GM12878 (cell line): ENCODE measurements around the gene FOXA1.

Experiments
- EGR1 ChIP-seq, 2 experiments: IDR thresholded peaks; 1 replicate in 1 of 2; 2 replicates in 1 of 2; pipeline ENCODE4 v1.6.1; 2011 to 2012; ENCODE audit warnings: low read depth in 2 of 2, low read length in 2 of 2, borderline replicate concordance in 1 of 2, mild to moderate bottlenecking in 1 of 2, moderate library complexity in 1 of 2
- EP300 ChIP-seq, 2 experiments: fragments of 150-350 bp in 1 of 2; IDR thresholded peaks; 2 replicates each; pipeline ENCODE4 v1.6.1; 2011 to 2012; ENCODE audit warnings: low read depth in 2 of 2, low read length in 2 of 2, borderline replicate concordance in 1 of 2, improper control_type of control experiment in 1 of 2, inconsistent platforms in 1 of 2; ENCODE audit not compliant: control insufficient read depth in 1 of 2
- GABPA ChIP-seq: IDR thresholded peaks from 2 replicates; pipeline ENCODE4 v1.6.1; 2014; ENCODE audit warnings: antibody characterized with exemption, low read depth, mild to moderate bottlenecking, inconsistent platforms
- HDAC6 ChIP-seq: fragments of 200-600 bp; sonication (generic); IDR thresholded peaks from one replicate; pipeline ENCODE4 v1.8.0; 2017; ENCODE audit warnings: antibody characterized with exemption; ENCODE audit not compliant: unreplicated experiment
- POLR2A ChIP-seq: IDR thresholded peaks from 2 replicates; pipeline ENCODE4 v1.6.1; 2011; ENCODE audit warnings: low read depth, mild to moderate bottlenecking, low read length
- RCOR1 ChIP-seq: conservative IDR thresholded peaks from 2 replicates; pipeline ENCODE4 v1.6.1; 2012; ENCODE audit warnings: low read depth, low read length, improper control_type of control experiment
- TAF1 ChIP-seq: IDR thresholded peaks from 2 replicates; pipeline ENCODE4 v1.6.1; 2011; ENCODE audit warnings: mild to moderate bottlenecking, low read depth, low read length, borderline replicate concordance
- TF ChIP-seq, protein P1 (sequence below): fragments of 150-350 bp; IDR thresholded peaks from 2 replicates; pipeline ENCODE4 v1.6.1; 2014; ENCODE audit warnings: mild to moderate bottlenecking, low read depth, low read length
- TF ChIP-seq, protein P2 (sequence below), 3 experiments: IDR thresholded peaks in 2 of 3; conservative IDR thresholded peaks in 1 of 3; 2 replicates each; pipeline ENCODE4 v1.5.1; 2011; ENCODE audit warnings: low read depth in 3 of 3, low read length in 3 of 3, mild to moderate bottlenecking in 3 of 3, control low read depth in 2 of 3, moderate library complexity in 2 of 3, inconsistent platforms in 1 of 3, mixed read lengths in 1 of 3; ENCODE audit not compliant: control insufficient read depth in 2 of 3, insufficient read depth in 1 of 3; ENCODE audit errors: extremely low read depth in 1 of 3
- TF ChIP-seq, protein P3 (sequence below): IDR thresholded peaks from 2 replicates; pipeline ENCODE4 v1.6.1; 2011; ENCODE audit warnings: low read depth, mild to moderate bottlenecking, low read length, moderate library complexity, borderline replicate concordance; ENCODE audit errors: extremely low read depth
- TF ChIP-seq, protein P4 (sequence below): IDR thresholded peaks from 2 replicates; pipeline ENCODE4 v1.6.1; 2012; ENCODE audit warnings: low read depth, low read length, improper control_type of control experiment
- TF ChIP-seq, protein P5 (sequence below): IDR thresholded peaks from 2 replicates; pipeline ENCODE4 v1.6.1; 2012; ENCODE audit warnings: low read depth, low read length, improper control_type of control experiment

DNA sequence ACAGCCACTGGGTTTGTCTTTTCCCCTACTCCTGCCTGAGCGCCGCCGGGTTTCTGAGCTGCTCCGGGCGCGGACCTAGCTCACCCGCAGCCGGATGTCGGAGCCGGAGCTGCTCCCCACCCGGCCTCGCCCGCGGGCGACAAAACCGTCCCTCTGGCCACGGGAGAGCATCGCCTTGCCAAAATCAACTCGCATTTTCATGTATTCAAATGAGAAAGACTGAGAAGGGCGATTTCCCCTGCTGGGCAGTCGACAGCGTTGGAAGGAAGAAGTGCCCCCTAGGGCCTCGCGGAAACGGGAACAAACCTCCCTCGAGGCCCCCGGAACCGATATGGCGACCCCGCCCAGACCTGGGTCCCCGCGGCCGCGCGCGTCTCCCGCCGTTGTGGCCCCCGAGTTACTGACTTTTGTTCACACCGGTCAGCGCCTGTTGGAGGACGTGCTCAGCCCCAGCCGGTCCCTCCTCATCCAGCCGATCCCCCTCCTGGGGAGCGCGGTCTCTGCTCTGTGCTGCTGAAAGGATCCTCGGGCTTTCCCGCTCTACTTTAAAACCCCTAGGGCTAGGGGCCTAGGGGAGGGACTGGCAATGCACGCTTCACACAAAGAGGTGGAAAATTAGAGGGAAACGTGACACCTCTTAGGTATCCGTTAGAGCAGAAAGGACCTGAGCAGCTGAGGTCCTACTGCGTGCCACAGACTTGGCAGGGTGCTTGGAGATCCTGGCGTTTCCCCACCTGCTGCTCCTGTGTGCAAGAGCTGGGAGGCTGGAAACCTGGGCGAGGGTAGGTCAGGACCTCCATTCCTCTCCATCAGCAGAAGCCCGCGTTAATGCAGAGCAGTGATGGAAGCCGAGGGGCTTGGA, 4.7 kb upstream of the FOXA1 start:
- TF ChIP-seq, protein P1, sequence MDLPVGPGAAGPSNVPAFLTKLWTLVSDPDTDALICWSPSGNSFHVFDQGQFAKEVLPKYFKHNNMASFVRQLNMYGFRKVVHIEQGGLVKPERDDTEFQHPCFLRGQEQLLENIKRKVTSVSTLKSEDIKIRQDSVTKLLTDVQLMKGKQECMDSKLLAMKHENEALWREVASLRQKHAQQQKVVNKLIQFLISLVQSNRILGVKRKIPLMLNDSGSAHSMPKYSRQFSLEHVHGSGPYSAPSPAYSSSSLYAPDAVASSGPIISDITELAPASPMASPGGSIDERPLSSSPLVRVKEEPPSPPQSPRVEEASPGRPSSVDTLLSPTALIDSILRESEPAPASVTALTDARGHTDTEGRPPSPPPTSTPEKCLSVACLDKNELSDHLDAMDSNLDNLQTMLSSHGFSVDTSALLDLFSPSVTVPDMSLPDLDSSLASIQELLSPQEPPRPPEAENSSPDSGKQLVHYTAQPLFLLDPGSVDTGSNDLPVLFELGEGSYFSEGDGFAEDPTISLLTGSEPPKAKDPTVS = no peak
- TF ChIP-seq TAF1 (no peak), EP300 (IDR thresholded peaks at IDR 0.05; ENCODE audit: borderline replicate concordance in 1 of 2, control insufficient read depth in 1 of 2, low read depth in 2 of 2, low read length in 2 of 2) (no peak), HDAC6 (no peak), RCOR1 (no peak), POLR2A (no peak), GABPA (no peak), EGR1 (IDR thresholded peaks at IDR 0.05; ENCODE audit: borderline replicate concordance in 1 of 2, low read depth in 2 of 2, low read length in 2 of 2) (no peak)
- TF ChIP-seq, protein P2, sequence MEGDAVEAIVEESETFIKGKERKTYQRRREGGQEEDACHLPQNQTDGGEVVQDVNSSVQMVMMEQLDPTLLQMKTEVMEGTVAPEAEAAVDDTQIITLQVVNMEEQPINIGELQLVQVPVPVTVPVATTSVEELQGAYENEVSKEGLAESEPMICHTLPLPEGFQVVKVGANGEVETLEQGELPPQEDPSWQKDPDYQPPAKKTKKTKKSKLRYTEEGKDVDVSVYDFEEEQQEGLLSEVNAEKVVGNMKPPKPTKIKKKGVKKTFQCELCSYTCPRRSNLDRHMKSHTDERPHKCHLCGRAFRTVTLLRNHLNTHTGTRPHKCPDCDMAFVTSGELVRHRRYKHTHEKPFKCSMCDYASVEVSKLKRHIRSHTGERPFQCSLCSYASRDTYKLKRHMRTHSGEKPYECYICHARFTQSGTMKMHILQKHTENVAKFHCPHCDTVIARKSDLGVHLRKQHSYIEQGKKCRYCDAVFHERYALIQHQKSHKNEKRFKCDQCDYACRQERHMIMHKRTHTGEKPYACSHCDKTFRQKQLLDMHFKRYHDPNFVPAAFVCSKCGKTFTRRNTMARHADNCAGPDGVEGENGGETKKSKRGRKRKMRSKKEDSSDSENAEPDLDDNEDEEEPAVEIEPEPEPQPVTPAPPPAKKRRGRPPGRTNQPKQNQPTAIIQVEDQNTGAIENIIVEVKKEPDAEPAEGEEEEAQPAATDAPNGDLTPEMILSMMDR (IDR thresholded peaks at IDR 0.05 in 2 of 3, conservative IDR thresholded peaks at IDR 0.05 in 1 of 3; ENCODE audit: control insufficient read depth in 2 of 3, extremely low read depth in 1 of 3, insufficient read depth in 1 of 3, low read depth in 3 of 3, low read length in 3 of 3) = no peak
- TF ChIP-seq, protein P3, sequence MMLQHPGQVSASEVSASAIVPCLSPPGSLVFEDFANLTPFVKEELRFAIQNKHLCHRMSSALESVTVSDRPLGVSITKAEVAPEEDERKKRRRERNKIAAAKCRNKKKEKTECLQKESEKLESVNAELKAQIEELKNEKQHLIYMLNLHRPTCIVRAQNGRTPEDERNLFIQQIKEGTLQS = no peak
- TF ChIP-seq, protein P4, sequence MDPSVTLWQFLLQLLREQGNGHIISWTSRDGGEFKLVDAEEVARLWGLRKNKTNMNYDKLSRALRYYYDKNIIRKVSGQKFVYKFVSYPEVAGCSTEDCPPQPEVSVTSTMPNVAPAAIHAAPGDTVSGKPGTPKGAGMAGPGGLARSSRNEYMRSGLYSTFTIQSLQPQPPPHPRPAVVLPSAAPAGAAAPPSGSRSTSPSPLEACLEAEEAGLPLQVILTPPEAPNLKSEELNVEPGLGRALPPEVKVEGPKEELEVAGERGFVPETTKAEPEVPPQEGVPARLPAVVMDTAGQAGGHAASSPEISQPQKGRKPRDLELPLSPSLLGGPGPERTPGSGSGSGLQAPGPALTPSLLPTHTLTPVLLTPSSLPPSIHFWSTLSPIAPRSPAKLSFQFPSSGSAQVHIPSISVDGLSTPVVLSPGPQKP = no peak
- TF ChIP-seq, protein P5, sequence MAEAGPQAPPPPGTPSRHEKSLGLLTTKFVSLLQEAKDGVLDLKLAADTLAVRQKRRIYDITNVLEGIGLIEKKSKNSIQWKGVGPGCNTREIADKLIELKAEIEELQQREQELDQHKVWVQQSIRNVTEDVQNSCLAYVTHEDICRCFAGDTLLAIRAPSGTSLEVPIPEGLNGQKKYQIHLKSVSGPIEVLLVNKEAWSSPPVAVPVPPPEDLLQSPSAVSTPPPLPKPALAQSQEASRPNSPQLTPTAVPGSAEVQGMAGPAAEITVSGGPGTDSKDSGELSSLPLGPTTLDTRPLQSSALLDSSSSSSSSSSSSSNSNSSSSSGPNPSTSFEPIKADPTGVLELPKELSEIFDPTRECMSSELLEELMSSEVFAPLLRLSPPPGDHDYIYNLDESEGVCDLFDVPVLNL = no peak
